Panc1 (cell line): Measurements from ENCODE around the gene CPZ. TPM values are rescaled to one million over a fixed set of nuclear protein-coding genes. Genes with fewer than 3 reads are reported as not detected.

ENCODE experiments used
- ATAC-seq: fragments of 200-7000 bp; cut with Tn5 transposase; 2 replicates; pipeline ENCODE4 v1.9.1; 2020; ENCODE audit warnings: mild to moderate bottlenecking, moderate library complexity
- BruUV-seq: library from RNA; stranded (reverse); fragments of 400-500 nt; replicated peaks from 2 replicates; lab custom pipeline; 2021; lab: Mats Ljungman, UMichigan
- CTCF ChIA-PET: fragments of 300-600 bp; sonication (Branson Sonifier 250); formaldehyde crosslinking; loops from one replicate; lab custom pipeline; 2022; ENCODE audit warnings: antibody characterized with exemption; lab: Charles Lee
- POLR2A ChIA-PET: fragments of 300-600 bp; sonication (Branson Sonifier 250); formaldehyde crosslinking; loops from one replicate; lab custom pipeline; 2022; ENCODE audit warnings: antibody characterized with exemption; lab: Charles Lee
- DNase-seq: peaks from one replicate; pipeline ENCODE4 v3.0.0-alpha.2; 2010; ENCODE audit warnings: low read depth, low spot score
- H3K27ac ChIP-seq: 2 replicates; pipeline ENCODE4 v1.5.1; 2011; ENCODE audit warnings: mild to moderate bottlenecking, low read length, inconsistent platforms
- H3K27me3 ChIP-seq: fragments of 200-500 bp; sonication (Bioruptor generic); 2 replicates; pipeline ENCODE4 v1.6.0; 2014; ENCODE audit warnings: low read length, inconsistent platforms; ENCODE audit not compliant: control insufficient read depth, insufficient read depth
- H3K36me3 ChIP-seq: fragments of 200-500 bp; sonication (Bioruptor generic); 2 replicates; pipeline ENCODE4 v1.5.1; 2014; ENCODE audit warnings: inconsistent platforms, mild to moderate bottlenecking, low read length, moderate library complexity; ENCODE audit not compliant: control insufficient read depth, insufficient read depth
- H3K4me1 ChIP-seq: 2 replicates; pipeline ENCODE4 v1.5.1; 2011; ENCODE audit warnings: inconsistent platforms, mild to moderate bottlenecking, low read length, moderate library complexity; ENCODE audit not compliant: control insufficient read depth, insufficient read depth
- H3K4me3 ChIP-seq, 2 experiments: 2 replicates each; pipeline ENCODE4 v1.5.1; 2011 to 2012; ENCODE audit warnings: low read depth in 2 of 2, low read length in 2 of 2, mild to moderate bottlenecking in 2 of 2, inconsistent platforms in 1 of 2, moderate library complexity in 1 of 2
- H3K9me3 ChIP-seq: fragments of 200-500 bp; sonication (Bioruptor generic); 2 replicates; pipeline ENCODE4 v1.5.1; 2014; ENCODE audit warnings: low read depth, mild to moderate bottlenecking, inconsistent platforms, low read length, moderate library complexity; ENCODE audit not compliant: control insufficient read depth, insufficient read depth
- CTCF ChIP-seq: fragments of 450-650 bp; IDR thresholded peaks from 2 replicates; pipeline ENCODE4 v1.5.1; 2017; ENCODE audit warnings: mild to moderate bottlenecking
- POLR2AphosphoS5 ChIP-seq: IDR thresholded peaks from 2 replicates; pipeline ENCODE4 v1.6.1; 2012; ENCODE audit warnings: mild to moderate bottlenecking, low read depth, low read length, moderate library complexity
- REST ChIP-seq, 2 experiments: IDR thresholded peaks; 2 replicates each; pipeline ENCODE4 v1.6.1; 2011 to 2012; ENCODE audit warnings: low read depth in 2 of 2, control low read depth in 1 of 2, low read length in 1 of 2, mild to moderate bottlenecking in 1 of 2, moderate library complexity in 1 of 2; ENCODE audit not compliant: insufficient read depth in 1 of 2
- SIN3A ChIP-seq: IDR thresholded peaks from 2 replicates; pipeline ENCODE4 v1.6.1; 2012; ENCODE audit warnings: low read depth, mild to moderate bottlenecking, low read length, moderate library complexity, borderline replicate concordance; ENCODE audit not compliant: insufficient read depth
- TCF7L2 ChIP-seq: IDR thresholded peaks from 2 replicates; pipeline ENCODE4 v1.6.1; 2011; ENCODE audit warnings: mild to moderate bottlenecking, low read depth, low read length, inconsistent platforms
- in situ Hi-C: cut with HindIII; loops from 2 replicates; pipeline ENCODE4 v1.10.0; 2016; ENCODE audit warnings: low sequenced_read_pairs, low pct_unique_long_range_greater_than_20kb
- intact Hi-C: fragments of 100-400 bp; cut with micrococcal nuclease; formaldehyde crosslinking; loops from one replicate; pipeline ENCODE4 v1.10.0; 2022; ENCODE audit not compliant: unreplicated experiment
- total RNA-seq: library from RNA; stranded (reverse); gene quantifications from one replicate; pipeline ENCODE4 v1.2.1, GENCODE V29; 2021; ENCODE audit not compliant: unreplicated experiment

CPZ gene
- total RNA-seq, 1 experiment from 2014 or later, result 0.15 TPM

GRCh38 chr4:8605289-8605688 is 12.7 kb downstream of the CPZ start:
- DNase-seq, result no peak
- TF ChIP-seq POLR2AphosphoS5, result no peak
- no peak for TF ChIP-seq REST (IDR thresholded peaks at IDR 0.05; ENCODE audit: insufficient read depth in 1 of 2, low read depth in 2 of 2, low read length in 1 of 2)
- no peak for TF ChIP-seq TCF7L2
- TF ChIP-seq SIN3A, result no peak
- TF ChIP-seq CTCF, result no peak
- Histone ChIP-seq H3K9me3 (no peaks in the 10 kb centered on the region), H3K4me1 (no peaks in the 10 kb centered on the region), H3K36me3 (no peaks in the 10 kb centered on the region), H3K27ac (no peak overlapping the region), H3K27me3 (no peaks in the 10 kb centered on the region; the same call in 1 of the 2 replicates), H3K4me3 (no peak overlapping the region)
- no TSS peak for BruUV-seq
- ChIA-PET POLR2A (no interaction called here), CTCF (no interaction called here)
- ATAC-seq, result no peak
- in situ Hi-C loops (no loop called here), intact Hi-C loops (no loop called here)

GRCh38 chr4:8606476-8606875 is 13.9 kb downstream of the CPZ start:
- Histone ChIP-seq H3K9me3 (no peaks in the 10 kb centered on the region), H3K27ac (no peak overlapping the region), H3K4me3 (no peak overlapping the region), H3K36me3 (no peaks in the 10 kb centered on the region), H3K27me3 (no peaks in the 10 kb centered on the region; the same call in 1 of the 2 replicates), H3K4me1 (no peaks in the 10 kb centered on the region)
- POLR2A ChIA-PET, result no interaction called here
- no TSS peak for BruUV-seq
- TF ChIP-seq TCF7L2 (no peak), SIN3A (no peak), POLR2AphosphoS5 (no peak), REST (IDR thresholded peaks at IDR 0.05; ENCODE audit: insufficient read depth in 1 of 2, low read depth in 2 of 2, low read length in 1 of 2) (no peak), CTCF (no peak)
- intact Hi-C loops, result no loop called here
- DNase-seq (no peak), ATAC-seq (no peak)
- CTCF ChIA-PET, result no interaction called here
- in situ Hi-C loops, result no loop called here
